Measurements from ENCODE around the gene NOP9. TPM values are rescaled to one million over a fixed set of nuclear protein-coding genes. Genes with fewer than 3 reads are reported as not detected.
A peak's percentile ranks its signal among the peaks of the same experiment; 100 is the strongest.

Gene NOP9
- total and polyA plus RNA-seq, 8 donors: 6.2 to 13.9 (median 9.7) TPM

DNA sequence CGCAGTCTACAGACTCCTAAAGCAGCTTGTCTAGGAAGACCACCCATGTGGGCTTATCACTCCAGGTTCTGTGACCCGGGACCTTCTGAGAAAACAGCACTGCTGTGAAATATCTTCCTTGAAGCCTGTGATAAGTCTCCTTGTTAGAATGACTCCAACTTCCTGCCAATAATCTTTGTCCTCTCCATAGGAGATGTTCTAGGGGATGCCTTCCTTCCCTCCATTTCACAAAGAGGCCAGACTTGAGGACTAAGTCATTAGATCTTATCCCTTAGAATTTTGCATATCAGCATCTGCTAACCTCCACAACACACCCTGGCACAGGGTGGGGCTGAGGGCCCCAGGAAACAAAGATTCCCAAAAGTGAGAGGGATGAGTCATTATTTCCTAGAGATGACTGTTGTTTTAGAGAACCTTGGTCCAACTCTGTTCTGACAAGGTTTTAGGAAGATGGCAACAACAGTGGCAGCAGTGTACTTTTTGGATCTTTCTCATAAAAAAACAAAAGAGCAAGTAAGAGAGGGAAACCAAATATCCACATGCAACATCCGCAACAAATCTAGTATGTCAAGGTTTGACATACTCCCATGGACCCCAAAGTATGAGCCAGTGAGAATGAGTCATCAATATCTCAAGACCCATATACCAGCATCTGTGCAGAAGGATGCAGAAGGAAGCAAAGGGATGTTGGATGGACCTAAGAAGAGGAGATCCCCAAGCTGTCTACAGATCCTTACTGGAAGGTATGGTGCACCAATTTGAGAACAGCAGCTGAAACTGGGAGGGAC, 17.7 kb downstream of the NOP9 start:
- DNase-seq (no peak), FAIRE-seq (no peak), ATAC-seq (no peak)
- H3K27me3 ChIP-seq: no peaks in the 10 kb centered on the region
- no peak overlapping the region for H3K27ac ChIP-seq
- no peaks in the 10 kb centered on the region for H3K36me3 ChIP-seq
- 78 to 92% methylated on average over 3 of the region's 3 CpGs for whole genome bisulfite sequencing, 2 donors
- TF ChIP-seq, protein P1, sequence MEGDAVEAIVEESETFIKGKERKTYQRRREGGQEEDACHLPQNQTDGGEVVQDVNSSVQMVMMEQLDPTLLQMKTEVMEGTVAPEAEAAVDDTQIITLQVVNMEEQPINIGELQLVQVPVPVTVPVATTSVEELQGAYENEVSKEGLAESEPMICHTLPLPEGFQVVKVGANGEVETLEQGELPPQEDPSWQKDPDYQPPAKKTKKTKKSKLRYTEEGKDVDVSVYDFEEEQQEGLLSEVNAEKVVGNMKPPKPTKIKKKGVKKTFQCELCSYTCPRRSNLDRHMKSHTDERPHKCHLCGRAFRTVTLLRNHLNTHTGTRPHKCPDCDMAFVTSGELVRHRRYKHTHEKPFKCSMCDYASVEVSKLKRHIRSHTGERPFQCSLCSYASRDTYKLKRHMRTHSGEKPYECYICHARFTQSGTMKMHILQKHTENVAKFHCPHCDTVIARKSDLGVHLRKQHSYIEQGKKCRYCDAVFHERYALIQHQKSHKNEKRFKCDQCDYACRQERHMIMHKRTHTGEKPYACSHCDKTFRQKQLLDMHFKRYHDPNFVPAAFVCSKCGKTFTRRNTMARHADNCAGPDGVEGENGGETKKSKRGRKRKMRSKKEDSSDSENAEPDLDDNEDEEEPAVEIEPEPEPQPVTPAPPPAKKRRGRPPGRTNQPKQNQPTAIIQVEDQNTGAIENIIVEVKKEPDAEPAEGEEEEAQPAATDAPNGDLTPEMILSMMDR (IDR thresholded peaks at IDR 0.05): no peak
- no peaks in the 10 kb centered on the region for H3K9me3 ChIP-seq
- H3K4me3 ChIP-seq: no peak overlapping the region
- intact Hi-C loops (cut with DNase I): no loop called here
- no peaks in the 10 kb centered on the region for H3K4me1 ChIP-seq

DNA sequence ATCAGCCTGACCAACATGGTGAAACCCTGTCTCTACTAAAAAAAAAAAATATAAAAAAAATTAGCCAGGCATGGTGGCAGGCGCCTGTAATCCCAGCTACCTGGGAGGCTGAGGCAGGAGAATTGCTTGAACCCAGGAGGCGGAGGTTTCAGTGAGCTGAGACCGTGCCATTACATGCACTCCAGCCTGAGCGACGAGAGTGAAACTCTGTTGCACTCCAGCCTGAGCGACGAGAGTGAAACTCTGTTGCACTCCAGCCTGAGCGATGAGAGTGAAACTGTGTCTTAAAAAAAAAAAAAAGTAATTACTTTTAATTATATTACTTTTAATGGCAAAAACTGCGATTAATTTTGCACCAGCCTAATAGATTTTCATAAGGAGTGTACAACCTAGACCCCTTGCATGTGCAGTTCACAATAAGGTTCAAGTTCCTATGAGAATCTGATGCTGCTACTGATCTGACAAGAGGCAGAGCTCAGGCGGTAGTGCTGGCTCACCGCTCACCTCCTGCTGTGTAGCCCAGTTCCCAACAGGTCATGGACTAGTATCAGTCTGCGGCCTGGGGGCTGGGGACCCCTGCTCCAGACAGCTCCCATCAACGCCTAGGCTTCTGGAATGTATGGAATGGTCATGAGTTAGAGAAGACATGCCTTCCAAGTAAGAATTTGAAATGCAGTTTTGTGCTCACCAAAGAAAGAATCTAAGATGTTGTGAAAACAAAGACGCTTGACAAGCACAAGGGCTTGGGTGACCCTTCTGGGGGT, 21.7 kb downstream of the NOP9 start:
- Histone ChIP-seq H3K27me3 (no peaks in the 10 kb centered on the region), H3K9me3 (no peaks in the 10 kb centered on the region), H3K27ac (no peak overlapping the region), H3K4me1 (no peaks in the 10 kb centered on the region), H3K4me3 (no peak overlapping the region), H3K36me3 (no peaks in the 10 kb centered on the region)
- 79 to 80% methylated on average over 13 to 14 of the region's 14 CpGs for WGBS, 2 donors
- no peak for DNase-seq
- FAIRE-seq: no peak
- TF ChIP-seq, protein P1 (IDR thresholded peaks at IDR 0.05): no peak
- no peak for ATAC-seq
- intact Hi-C loops (cut with DNase I): no loop called here

DNA sequence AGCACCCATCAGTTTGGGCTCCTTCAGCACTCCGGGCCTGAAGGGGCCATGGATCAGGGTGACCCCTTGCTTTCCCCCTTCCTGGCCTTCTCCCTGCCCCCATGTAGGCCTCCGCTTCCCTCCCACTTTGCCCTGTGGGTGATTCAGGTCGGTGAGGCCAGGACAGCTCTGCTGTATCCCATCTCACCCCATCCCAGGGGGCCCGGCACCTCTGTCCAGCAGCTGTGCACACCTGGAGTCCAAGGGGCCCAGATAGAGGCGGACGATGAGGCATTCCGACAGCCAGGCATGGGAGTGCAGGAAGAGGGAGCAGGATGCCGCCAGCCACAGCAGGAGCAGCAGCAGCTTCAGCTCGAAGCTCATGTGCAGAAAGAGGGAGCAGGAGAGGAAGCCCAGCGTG, 23.0 kb downstream of the NOP9 start:
- 83% methylated on average over 10 of the region's 10 CpGs for WGBS, 2 donors
- TF ChIP-seq, protein P1 (IDR thresholded peaks at IDR 0.05): no peak
- no peaks in the 10 kb centered on the region for H3K9me3 ChIP-seq
- H3K36me3 ChIP-seq: no peaks in the 10 kb centered on the region
- no peak overlapping the region for H3K27ac ChIP-seq
- FAIRE-seq (no peak), DNase-seq (peak in 1 of 6 donors; percentile 39), ATAC-seq (no peak)
- no peaks in the 10 kb centered on the region for H3K4me1 ChIP-seq
- no peak overlapping the region for H3K4me3 ChIP-seq
- intact Hi-C loops (cut with DNase I): no loop called here
- H3K27me3 ChIP-seq: no peaks in the 10 kb centered on the region

DNA sequence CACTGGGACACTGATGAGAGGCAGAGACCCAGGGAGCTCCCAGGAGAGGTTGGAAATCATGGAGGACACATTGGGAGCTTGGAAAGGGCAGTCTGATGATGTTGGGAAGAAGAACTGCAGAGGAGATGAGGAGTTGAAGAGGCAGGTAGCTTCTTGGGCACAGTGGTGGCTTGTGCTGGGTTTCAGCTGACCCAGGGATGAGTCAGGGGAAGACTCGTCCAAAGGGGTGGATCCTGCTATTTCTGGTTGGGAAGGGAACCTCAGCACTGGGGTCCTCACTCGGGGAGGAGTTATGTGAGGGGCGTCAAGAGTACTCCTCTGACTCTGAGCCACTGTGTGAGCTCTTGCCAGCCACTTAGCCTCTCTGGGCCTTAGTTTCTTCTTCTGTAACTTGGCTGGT, 23.7 kb downstream of the NOP9 start:
- no peak overlapping the region for H3K4me3 ChIP-seq
- H3K27me3 ChIP-seq: no peaks in the 10 kb centered on the region
- no peaks in the 10 kb centered on the region for H3K9me3 ChIP-seq
- no peak for FAIRE-seq
- TF ChIP-seq, protein P1 (IDR thresholded peaks at IDR 0.05): no peak
- WGBS, 2 donors: 51 to 57% methylated on average over 3 of the region's 3 CpGs
- DNase-seq: no peak
- no peaks in the 10 kb centered on the region for H3K4me1 ChIP-seq
- no peak for ATAC-seq
- no peaks in the 10 kb centered on the region for H3K36me3 ChIP-seq
- intact Hi-C loops (cut with DNase I): no loop called here
- H3K27ac ChIP-seq: no peak overlapping the region

DNA sequence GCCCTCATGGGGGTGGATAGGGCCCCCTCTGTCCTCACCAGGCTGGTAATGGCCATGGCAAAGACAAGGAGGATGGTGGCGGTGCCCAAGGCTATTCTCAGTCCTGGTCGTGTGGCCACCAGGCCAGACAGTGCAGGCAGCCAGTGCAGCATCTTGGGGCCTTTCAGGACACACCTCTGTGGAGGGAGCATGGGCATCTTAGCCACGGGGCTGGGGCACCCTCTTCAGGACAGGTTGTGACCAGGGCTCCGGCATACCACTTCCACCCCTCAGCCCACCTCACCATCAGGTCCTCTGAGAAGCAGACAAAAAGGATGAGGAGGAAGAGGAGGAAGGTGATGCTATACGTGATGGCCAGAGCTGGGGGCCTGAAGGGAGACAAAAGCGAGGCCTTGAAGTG, 24.4 kb downstream of the NOP9 start:
- ATAC-seq (no peak), FAIRE-seq (no peak), DNase-seq (no peak)
- Histone ChIP-seq H3K27me3 (no peaks in the 10 kb centered on the region), H3K27ac (no peak overlapping the region), H3K9me3 (no peaks in the 10 kb centered on the region), H3K4me1 (no peaks in the 10 kb centered on the region), H3K4me3 (no peak overlapping the region), H3K36me3 (no peaks in the 10 kb centered on the region)
- WGBS, 2 donors: 59 to 78% methylated on average over 6 of the region's 6 CpGs
- intact Hi-C loops (cut with DNase I): no loop called here
- TF ChIP-seq, protein P1 (IDR thresholded peaks at IDR 0.05): no peak
